ENCODE results near the gene GRID2. TPM values are rescaled to one million over a fixed set of nuclear protein-coding genes. Genes with fewer than 3 reads are reported as not detected.

The GRID2 gene
- total and polyA plus RNA-seq, 10 of the 15 experiments (the other 5 are each of a cell fraction or from before 2014, with no cell fraction given), result not detected

DNA sequence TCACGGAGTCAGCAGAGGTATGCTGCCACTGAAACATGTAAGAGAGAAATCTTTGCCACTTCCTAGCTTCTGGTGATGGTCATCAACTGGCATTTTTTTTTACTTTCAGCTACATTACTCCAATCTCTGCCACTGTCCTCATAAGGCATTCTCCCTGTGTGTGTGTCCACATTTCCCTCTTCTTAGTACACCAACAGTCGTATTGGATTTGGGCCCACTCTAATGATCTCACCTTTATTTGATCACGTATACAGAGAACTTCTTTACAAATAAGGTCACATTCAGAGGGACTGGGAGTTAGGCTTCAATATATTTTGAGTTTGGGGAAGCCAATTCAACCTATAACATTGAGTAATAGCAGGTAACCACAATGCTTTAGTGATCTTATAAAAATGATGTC is 649.1 kb downstream of the GRID2 start:
- 21% methylated on average over 3 of the region's 3 CpGs for WGBS (ENCODE audit: insufficient coverage, insufficient replicate concordance, low lambda C conversion rate, missing lambda C conversion rate)
- FAIRE-seq (no peak), DNase-seq (ENCODE audit: low read depth, low spot score) (no peak), ATAC-seq (no peak)
- H3K27me3 ChIP-seq (replicated peaks in 1 of 2; ENCODE audit: control insufficient read depth in 2 of 2, insufficient read depth in 2 of 2, low read length in 1 of 2), result no peaks in the 10 kb centered on the region
- in situ Hi-C loops (cut with MboI) (no loop called here), intact Hi-C loops (cut with micrococcal nuclease; ENCODE audit: unreplicated experiment) (no loop called here)
- RAD21 ChIA-PET (ENCODE audit: unreplicated experiment), result no interaction called here
- no peak overlapping the region for H2AFZ ChIP-seq (ENCODE audit: control insufficient read depth, low read depth, low read length)
- H3K4me3 ChIP-seq, result no peak overlapping the region
- no peak overlapping the region for H3K27ac ChIP-seq (ENCODE audit: control insufficient read depth, insufficient read depth)
- no peak overlapping the region for H3K4me2 ChIP-seq (ENCODE audit: control insufficient read depth, insufficient read depth)
- CTCF ChIA-PET, result no interaction called here
- no peaks in the 10 kb centered on the region for H3K9me3 ChIP-seq (replicated peaks; ENCODE audit: control insufficient read depth, insufficient read depth, low read length)
- no peaks in the 10 kb centered on the region for H3K79me2 ChIP-seq (ENCODE audit: control insufficient read depth, insufficient read depth, low read length)
- TF ChIP-seq SREBF2 (IDR thresholded peaks at IDR 0.05; ENCODE audit: low read length) (no peak), SMAD5 (IDR thresholded peaks at IDR 0.05; ENCODE audit: low read depth) (no peak), TARDBP (IDR thresholded peaks at IDR 0.05; ENCODE audit: borderline replicate concordance) (no peak), EGR1 (IDR thresholded peaks at IDR 0.05; ENCODE audit: borderline replicate concordance in 1 of 2, low read depth in 2 of 2, low read length in 2 of 2) (no peak), SPI1 (IDR thresholded peaks at IDR 0.05; ENCODE audit: borderline replicate concordance, insufficient read depth, low read depth, low read length) (no peak), SUPT20H (IDR thresholded peaks at IDR 0.05; ENCODE audit: borderline replicate concordance, control insufficient read depth, low read depth, low read length) (no peak), NBN (IDR thresholded peaks at IDR 0.05) (no peak), RUNX3 (IDR thresholded peaks at IDR 0.05; ENCODE audit: low read length) (no peak), SMARCA5 (IDR thresholded peaks at IDR 0.05) (no peak), RELA (IDR thresholded peaks at IDR 0.05; ENCODE audit: borderline replicate concordance, partially characterized antibody) (no peak), BACH1 (IDR thresholded peaks at IDR 0.05; ENCODE audit: borderline replicate concordance) (no peak)
- H3K36me3 ChIP-seq (ENCODE audit: control insufficient read depth in 2 of 2, insufficient read depth in 2 of 2, low read length in 1 of 2), result no peaks in the 10 kb centered on the region
- POLR2A ChIA-PET, result no interaction called here
- SMC1A ChIA-PET (ENCODE audit: uncharacterized antibody, unreplicated experiment), result interaction anchor here (0.6 kb wide), 1 partner anchor 103 kb away, joined by 3 read pairs; no protein-coding TSS in a partner anchor
- no peaks in the 10 kb centered on the region for H4K20me1 ChIP-seq (ENCODE audit: control insufficient read depth, insufficient read depth)
- no TSS peak for BruUV-seq (replicated peaks)
- no peaks in the 10 kb centered on the region for H3K4me1 ChIP-seq (ENCODE audit: control insufficient read depth, insufficient read depth, low read length)
- no peak overlapping the region for H3K9ac ChIP-seq (ENCODE audit: control insufficient read depth, insufficient read depth, low read length)

Measured in GM12878 (cell line).